Adipose tissue (tissue), 3 donors: ENCODE data around the gene WNT5B. TPM values are rescaled to one million over a fixed set of nuclear protein-coding genes. Genes with fewer than 3 reads are reported as not detected.
"Not testable (repeated sequence)": the region's sequence is repeated elsewhere in the genome, so short reads cannot be mapped to it uniquely, and the experiment has no call there.

ENCODE experiments used
- H3K27ac ChIP-seq: one replicate; pipeline ENCODE4 v1.5.1; 2013; ENCODE audit warnings: low read depth, low read length
- WGBS, 3 donors: extraction: QIAGEN DNeasy Blood & Tissue Kit; methylation state at CpG; one replicate each; pipeline ENCODE4 v1.1.7; 2013; 5-methylcytosine and 5-hydroxymethylcytosine counted together
- polyA plus RNA-seq, 3 donors: library from polyadenylated mRNA; stranded (reverse); fragments of 200-250 nt; gene quantifications; one replicate each; pipeline ENCODE4 v1.2.3, GENCODE V29; 2013
- donor health status: healthy with polysubstance abuse.
- donor health status: Bipolar disorder and iron deficiency.
- donor health status: healthy.

The WNT5B gene
- polyA plus RNA-seq, 3 donors = 0.76 to 2.2 (median 0.94) TPM

DNA sequence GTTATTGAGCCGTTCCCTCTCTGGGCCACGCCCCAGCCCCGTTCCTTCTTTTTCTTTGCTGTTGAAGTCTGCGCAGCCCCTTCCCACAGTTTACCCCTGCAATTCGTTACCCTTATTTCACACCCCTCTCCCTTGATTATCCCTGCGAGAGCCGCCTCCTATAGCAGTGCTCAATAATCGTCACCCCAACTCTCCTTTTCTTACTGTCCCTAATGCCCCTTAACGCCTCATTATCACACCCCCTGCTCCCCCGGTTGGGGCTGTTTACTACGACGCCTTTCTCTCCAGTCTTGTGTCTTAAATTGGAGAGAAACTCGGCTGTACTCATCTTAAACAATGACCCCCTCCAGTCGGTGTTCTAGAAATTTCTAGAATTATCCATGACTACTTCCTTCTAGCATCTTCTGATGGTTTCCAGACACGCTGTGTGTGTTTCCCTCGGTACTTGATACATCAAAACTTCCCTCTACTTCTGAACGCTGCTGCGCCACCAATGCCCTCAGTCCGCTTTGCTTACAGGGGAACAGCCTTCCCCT, 33.9 kb upstream of the WNT5B start:
- 8 to 11% (median 9%) methylated on average over 19 of the region's 19 CpGs for WGBS, 3 donors

DNA sequence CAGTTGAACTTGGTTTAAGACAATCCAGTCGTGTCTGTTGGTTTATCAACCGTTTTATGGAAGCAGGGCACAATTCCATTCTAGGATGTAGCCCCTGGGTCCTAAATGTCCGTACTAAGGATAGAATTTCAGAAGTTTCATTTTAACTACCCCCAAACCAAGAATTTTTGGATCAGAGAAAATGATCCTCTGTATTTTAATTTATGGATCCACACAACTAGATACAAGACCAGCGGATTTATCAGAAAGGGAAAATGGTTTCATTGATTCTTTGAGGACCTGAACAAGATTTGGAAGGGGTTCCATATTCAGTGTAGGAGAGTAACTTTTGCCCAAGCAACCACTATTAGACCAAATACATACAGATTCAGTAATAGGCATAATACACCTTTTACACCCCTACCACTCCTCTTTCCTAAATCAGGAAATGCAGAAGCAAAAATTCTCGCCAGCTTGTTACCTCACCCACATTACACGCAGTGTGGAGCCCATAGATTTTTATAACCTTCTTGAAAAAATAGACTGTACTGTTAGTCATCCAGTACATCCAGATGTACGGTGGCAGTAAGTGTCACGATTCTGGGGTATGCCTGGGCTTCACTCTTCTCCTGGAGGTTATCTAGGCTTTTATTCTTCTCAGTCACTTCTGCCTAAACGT, 33.2 kb upstream of the WNT5B start:
- no peak overlapping the region for H3K27ac ChIP-seq
- 74 to 80% (median 76%) methylated on average over 9 of the region's 9 CpGs for WGBS, 3 donors

More for the DNA sequence above, 33.9 kb upstream of the WNT5B start:
- peak overlapping the region; percentile 70 for H3K27ac ChIP-seq

DNA sequence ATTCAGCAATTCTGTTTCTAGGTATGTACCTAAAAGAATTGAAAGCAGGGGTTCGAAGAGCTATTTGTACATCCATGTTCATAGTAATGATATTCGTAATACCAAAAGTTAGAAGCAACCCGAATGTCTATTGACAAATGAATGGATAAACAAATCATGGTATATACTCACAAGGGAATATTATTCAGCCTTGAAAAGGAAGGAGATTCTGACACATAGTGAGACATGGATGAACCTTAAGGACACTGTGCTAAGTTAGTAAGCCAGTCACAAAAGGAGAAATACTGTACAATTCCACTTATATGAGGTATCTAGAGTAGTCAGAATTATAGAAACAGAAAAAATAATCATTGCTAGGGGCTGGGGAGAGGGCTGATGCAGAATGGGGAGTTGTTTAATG, 30.3 kb upstream of the WNT5B start:
- no peak overlapping the region for H3K27ac ChIP-seq
- 94 to 99% (median 97%) methylated on average over 3 of the region's 3 CpGs for WGBS, 3 donors

DNA sequence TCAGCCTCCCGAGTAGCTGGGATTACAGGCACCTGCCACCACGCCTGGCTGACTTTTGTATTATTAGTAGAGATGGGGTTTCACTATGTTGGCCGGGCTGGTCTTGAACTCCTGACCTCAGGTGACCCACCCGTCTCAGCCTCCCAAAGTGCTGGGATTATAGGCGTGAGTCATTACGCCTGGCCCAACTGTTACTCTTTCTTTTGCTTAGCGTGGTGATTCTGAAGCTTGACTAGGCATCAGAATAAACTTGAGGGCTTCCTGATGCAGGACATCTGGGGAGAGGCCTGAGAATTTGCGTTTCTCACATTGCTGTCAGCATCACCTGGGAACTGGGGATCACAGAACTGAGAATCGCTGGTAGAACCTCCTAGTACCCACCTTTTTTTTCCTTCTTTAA, 26.3 kb upstream of the WNT5B start:
- 91 to 96% (median 95%) methylated on average over 9 of the region's 9 CpGs for WGBS, 3 donors
- not testable (repeated sequence) for H3K27ac ChIP-seq

DNA sequence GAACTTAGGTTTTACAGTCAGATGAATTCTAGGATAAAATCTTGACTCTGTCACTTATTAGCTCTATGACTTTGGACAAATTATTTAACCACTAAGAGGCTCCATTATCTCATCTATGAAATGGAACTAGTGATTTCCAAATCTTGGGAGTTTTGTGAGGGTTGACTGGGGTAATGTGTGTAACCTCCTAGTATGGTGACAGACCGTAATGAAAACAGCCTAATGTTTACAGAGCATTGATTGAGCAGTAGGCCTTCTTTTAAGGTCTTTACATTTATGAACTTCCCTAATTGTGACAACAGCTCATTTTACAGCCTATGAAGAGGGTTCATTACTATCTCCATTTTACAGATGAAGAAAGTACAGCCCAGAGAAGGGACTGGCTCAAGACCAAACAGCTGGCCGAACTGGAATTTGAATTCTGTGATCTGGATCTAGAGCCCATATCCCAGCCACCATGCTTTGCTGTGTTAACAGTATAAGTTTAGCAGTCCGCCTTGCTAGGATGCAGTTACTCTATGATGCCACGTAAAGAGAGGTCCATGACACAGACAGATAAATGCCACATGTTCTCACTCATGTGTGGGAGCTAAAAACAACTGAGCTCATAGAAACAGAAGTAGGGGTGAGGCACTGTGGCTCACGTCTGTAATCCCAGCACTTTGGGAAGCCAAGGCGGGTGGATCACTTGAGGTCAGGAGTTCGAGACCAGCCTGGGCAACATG, 25.6 kb upstream of the WNT5B start:
- 85 to 88% (median 85%) methylated on average over 7 of the region's 7 CpGs for WGBS, 3 donors
- no peak overlapping the region for H3K27ac ChIP-seq

DNA sequence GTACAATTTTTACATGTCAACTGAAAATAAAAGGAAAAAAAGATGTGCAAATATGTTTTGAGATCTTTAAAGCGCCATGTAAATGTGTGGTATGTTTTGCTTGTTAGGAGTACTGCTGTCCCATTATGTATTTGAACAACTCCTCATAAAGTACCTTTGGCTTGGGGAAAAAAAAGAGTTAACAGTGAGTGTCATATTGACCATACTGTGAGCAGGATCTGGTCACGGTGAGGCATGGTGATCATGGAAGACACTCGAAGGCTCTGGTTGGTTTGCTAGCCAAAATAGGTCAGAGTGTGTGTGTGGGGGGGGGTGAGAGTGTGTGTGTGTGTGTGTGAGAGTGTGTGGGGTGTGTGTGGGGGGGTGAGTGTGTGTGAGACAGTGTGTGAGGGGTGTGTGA, 24.6 kb upstream of the WNT5B start:
- H3K27ac ChIP-seq = no peak overlapping the region
- 58 to 72% (median 64%) methylated on average over 3 of the region's 3 CpGs for WGBS, 3 donors

DNA sequence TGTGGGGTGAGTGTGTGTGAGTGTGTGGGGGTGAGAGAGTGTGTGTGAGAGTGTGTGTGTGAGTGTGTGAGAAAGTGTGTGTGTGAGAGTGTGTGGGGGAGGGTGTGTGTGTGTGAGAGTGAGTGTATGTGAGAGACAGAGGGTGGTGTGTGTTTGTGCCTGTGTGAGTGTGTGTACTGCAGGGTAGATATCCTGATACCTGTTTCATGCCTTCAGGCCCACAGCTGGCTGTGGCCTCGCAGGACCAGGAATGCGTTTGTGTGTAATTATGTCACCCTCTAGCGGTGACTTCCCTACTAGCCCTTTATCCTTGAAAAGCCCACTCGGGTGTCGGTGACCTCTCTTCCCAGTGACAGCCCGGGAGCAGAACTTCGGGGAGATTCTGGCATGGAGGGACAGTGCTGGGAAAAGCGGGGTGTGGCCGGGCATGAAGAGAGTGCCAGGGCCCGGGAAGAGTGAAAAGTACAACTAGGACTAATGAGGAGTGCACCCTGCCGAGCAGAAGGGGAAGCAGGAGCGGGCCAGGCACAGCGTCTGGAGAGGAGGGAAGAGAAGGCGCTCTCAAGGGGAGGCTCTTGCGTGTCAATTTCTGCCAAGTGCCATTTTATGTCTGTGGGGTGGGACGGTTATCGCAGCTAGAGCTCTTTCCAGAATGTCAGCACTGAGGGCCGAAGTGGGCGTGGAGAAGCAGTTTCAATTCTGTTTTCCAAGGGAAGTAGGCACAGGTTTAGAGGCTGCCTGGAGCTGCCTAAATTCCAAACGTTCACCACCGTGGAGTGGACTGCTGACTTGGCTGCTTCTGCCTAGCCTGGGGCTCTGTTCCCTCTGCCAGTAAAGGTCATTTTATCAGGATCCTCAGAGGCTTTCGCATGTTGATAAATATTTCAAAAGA, 23.7 kb upstream of the WNT5B start:
- WGBS, 3 donors = 2% methylated on average over 22 of the region's 22 CpGs
- H3K27ac ChIP-seq = peak overlapping the region; percentile 19

DNA sequence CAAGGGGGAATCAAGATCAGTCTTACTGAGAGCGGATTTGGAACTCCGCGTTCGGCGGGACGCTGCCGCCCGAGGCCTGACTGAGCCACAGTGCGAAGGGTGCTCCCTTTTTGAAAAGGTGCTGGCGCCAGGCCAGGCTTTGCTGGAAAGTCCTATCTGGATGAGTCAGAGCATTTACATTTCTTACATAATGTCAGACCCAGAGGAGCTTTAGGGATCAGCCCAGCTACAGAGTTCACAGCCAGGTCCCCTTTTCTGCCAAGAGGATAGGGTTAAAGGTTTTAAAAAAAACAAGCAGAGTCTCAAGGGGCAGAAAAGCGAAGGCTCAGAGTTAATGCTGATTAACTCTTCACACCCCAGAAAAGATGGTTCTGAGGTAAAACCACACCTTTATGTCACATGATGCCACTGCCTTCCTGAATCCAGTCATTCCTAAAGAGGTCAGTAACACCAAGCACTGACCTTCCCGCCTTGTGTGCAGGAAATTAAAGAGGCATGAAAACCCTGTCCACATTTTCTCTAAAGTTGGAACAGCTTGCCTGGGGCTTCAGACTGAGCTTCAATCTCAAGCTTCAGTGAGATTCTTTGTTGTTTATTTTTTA, 22.9 kb upstream of the WNT5B start:
- peak overlapping the region; percentile 19 for H3K27ac ChIP-seq
- 5 to 10% (median 7%) methylated on average over 12 of the region's 12 CpGs for WGBS, 3 donors

DNA sequence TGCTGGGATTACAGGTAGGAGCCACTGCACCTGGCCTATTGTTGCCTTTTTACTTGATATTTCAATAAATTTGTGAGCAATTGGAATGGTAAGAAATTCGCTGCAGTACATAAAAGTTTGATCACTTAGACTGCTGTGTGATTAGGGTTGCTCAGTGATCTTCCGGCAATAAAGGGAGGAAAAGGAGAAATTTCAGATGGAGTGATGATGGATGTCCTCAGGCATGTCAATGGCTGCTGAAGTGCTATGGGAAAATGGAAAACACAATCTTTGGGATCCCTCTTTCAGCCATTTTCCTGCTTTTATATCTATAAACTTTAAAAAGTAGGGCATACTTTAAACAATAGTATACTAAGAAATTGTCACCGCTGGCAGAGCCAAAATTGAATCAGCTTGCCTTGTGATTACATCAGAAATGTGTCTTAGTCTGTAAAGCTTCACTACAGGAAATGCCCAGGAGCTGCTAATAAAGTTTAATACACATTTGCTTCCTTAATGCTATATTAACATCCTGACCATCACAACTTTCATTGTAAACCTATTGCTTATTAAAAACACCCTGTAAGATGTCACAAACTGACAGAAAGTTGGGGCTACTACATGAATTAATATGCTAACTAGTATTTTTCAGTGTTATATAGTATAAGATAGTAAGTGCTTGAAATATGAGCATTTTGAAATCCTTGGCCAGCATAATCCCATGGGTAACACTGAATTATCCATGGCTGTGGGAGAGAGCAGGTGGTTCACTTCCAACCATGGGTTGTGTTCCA, 20.9 kb upstream of the WNT5B start:
- 68 to 86% (median 69%) methylated on average over 3 of the region's 3 CpGs for WGBS, 3 donors
- H3K27ac ChIP-seq = no peak overlapping the region

DNA sequence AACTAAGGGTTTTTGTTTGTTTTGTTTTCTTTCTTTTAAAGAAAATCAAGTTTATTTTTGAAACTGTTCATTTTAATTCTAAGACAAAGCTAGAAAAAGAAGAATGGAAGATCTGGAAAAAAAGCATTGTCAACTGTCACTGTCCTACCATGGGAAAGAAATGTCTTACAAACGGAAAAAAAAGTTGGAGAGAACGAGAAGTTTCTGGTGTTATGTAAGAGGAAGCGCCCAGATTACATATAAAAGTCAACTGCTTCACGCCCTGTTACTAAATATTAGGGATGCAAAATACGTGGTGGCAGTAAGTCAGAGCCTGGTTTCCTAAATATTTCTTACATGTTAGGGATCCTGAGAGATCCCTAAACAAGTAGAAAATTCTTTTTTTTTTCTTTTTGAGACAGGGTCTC, 20.3 kb upstream of the WNT5B start:
- H3K27ac ChIP-seq = no peak overlapping the region

DNA sequence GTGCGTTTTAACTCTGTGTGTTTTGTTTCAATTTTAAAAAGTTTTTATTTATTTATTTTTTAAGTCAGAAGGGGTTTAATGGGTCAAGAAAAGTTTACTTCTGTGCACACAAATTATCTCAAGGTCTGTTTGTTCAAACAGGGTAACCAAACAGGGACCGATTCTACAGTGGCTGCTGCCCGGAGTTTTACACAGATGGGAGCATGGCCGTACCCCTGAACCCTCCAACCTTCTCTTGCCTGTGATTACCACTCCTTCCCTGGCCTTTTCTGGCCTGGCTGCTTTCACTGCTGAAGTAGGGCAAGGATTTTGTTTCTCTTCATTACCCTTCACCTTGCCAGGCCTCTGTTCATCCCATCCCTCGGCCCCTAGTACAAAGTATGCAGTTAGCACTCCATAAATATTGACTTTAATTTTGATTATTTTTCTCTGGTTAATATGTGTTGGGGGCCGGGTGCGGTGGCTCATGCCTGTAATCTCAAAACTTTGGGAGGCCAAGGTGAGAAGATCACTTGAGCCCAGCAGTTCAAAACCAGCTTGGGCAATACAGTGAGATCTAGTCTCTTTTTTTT, 18.9 kb upstream of the WNT5B start:
- H3K27ac ChIP-seq = no peak overlapping the region
- WGBS, 3 donors = 40 to 94% (median 80%) methylated on average over 7 of the region's 7 CpGs

More for the DNA sequence above, 20.3 kb upstream of the WNT5B start:
- 20 to 34% (median 22%) methylated on average over 5 of the region's 5 CpGs for WGBS, 3 donors

DNA sequence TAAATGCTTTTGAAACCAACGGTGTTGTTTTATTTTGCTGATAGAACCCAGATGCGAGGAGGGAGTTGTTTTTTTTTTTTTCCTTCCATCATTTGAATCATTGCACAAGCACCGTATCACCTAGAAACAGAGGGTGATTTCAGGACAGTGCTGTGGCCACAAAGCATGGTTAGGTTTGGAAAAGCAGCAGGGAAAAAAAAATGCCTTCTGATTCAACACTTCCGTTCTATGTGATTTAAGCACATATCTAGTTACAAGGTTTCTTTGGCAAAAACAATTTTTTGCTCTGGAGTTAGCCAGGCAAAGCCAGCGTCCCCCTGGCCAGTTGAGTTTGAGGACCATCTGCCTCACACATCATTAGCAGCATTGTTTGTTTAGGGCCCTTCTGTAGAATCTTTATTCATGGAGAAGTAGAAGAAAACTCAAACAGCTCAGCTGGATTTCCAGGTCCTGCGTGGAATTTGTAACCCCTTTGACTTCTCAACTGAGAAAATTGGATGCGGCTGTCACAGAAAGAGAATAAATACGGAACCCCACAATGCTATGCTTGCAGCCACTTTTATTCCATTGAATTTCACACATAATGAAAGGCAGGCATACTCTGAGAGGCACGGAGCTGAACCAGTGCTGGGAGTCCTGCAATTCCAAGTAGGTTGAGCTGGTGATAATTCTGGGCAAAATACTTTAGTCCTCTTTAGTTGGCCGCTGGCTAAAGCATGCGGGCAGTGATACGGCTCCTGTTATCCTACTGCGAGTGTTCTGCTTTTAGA, 17.0 kb upstream of the WNT5B start:
- 60 to 75% (median 69%) methylated on average over 13 of the region's 13 CpGs for WGBS, 3 donors
- no peak overlapping the region for H3K27ac ChIP-seq

DNA sequence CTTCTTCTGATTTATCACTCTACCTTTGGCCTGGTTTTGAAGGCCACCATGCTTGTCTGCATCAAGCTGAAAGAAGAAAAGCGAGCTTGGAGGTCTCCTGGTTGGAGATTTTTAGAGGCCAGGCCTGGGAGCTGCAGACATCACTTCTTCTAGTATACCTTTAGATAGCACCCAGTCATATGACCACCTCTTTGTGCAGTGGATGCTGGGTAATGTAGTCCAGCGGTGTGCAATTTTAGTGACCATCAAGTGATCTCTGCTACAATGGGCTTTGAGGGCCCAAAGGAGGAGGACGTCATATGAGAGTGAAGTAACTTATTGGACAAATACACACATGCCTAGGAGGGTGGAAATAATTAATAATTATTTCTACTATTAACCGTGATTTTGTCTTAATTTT, 15.2 kb upstream of the WNT5B start:
- 95 to 98% (median 95%) methylated on average over 4 of the region's 4 CpGs for WGBS, 3 donors
- no peak overlapping the region for H3K27ac ChIP-seq

DNA sequence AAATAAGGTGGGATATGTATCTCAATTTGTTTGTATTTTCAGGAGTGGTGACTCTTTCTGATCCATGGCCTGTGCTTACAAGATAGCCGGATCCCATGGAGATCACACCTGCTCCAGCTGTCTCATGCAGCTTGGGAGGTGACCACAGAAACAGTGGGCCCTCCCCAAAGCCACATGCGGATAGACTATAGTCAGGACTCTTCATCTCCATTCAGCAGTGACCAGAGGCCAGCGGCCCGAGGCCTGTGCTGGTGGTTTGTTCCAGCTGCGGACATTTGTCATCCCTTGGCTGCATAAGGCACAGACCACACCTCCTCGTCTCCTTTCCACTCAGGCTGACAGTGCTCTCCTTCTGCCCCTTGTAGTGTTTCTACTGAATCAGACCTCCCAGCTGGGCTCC, 14.7 kb upstream of the WNT5B start:
- WGBS, 3 donors = 88 to 98% (median 97%) methylated on average over 6 of the region's 6 CpGs

DNA sequence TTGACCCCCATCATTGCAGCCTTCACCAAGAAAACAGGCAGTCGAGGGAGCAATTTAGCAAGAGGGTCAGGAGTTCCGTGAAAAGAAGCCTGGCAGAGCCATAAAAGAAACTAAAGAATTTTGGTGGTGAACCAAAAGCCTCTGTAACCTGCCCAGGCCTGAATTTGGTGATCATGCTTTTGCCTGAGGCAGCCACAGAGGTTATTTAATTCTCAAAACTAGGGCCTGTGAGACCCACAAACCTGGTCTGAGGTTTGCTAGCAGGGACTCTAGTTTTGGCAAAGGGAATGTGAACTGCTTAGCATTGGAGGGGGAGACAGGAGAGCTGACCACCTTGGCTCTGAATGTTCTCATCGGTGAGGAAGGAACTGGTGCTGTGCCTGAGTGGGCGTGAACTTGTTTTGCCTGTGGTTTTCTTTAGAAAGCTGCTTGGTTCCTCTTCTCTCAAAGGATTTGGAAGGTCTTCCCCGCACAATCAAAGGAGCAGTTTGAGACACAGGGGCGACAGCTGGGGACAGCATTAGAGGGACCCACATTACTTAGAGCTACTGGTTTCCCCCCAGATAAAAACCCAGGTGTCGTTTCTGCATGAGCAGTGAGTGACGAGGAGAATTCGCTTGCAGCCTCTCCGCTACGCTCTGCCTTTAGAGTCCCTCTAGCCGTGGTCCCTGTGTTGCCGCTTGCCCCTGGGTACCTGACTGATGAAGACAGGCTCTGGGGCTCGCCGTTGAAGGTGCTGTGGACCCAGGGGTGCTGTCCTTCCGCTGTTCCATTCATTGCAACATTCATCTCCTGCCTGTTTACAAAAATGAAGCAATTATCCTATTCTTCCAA, 12.6 kb upstream of the WNT5B start:
- peak overlapping the region; percentile 26 for H3K27ac ChIP-seq
- WGBS, 3 donors = 65 to 88% (median 69%) methylated on average over 16 of the region's 16 CpGs

More for the DNA sequence above, 14.7 kb upstream of the WNT5B start:
- H3K27ac ChIP-seq = no peak overlapping the region

DNA sequence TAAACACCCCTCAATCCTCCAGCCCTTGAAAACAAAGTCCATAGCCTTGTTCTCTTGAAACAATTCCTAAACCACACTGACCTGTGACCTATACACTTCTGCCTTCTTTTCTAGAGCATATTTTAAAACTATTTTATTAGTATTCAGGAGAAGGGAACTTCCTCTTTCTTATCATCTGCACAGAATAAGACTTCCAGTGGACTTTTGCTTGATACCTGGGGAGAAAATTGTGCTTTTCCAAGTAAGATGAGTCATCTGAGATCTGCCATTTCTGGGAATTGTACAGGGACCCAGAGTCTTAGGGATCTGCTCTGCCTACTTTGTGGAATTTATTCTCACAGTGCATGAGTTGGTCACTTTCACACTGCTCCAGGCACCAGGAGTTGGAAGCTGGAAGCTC, 10.5 kb upstream of the WNT5B start:
- H3K27ac ChIP-seq = no peak overlapping the region
